Measurements from ENCODE around the gene CYS1. TPM values are rescaled to one million over a fixed set of nuclear protein-coding genes. Genes with fewer than 3 reads are reported as not detected.
A peak's percentile ranks its signal among the peaks of the same experiment; 100 is the strongest.

Gene CYS1
- polyA plus RNA-seq, 3 donors, result not detected

- intact Hi-C loops (cut with micrococcal nuclease), result loop anchor here in 1 of 2 donors (5.0 kb wide), 1 partner anchor 589 kb away; no protein-coding TSS in a partner anchor
- H3K36me3 ChIP-seq (replicated peaks in 1 of 2; ENCODE audit: control insufficient read depth in 1 of 2, insufficient read depth in 2 of 2, low read length in 2 of 2), result no peaks in the 10 kb centered on the region
- Mint-ChIP-seq H3K9me3 (peaks cover 0 to 15% (median 6%) of the 10 kb centered on the region in 7 donors), H3K4me3 (peak overlapping the region in 1 of 2 donors; percentile 86), H3K36me3 (peaks cover 0 to 9% of the 10 kb centered on the region in 2 donors), H3K27me3 (ENCODE audit: low read depth in 3 of 3) (peaks cover 86 to 91% (median 87%) of the 10 kb centered on the region in 3 donors), H3K4me1 (peaks cover 12% of the 10 kb centered on the region), H3K27ac (no peak overlapping the region)
- peaks cover 8 to 17% of the 10 kb centered on the region in 2 donors for H3K4me1 ChIP-seq (ENCODE audit: control insufficient read depth in 1 of 2, insufficient read depth in 2 of 2, low read length in 2 of 2)
- WGBS (ENCODE audit: insufficient coverage), result 95% methylated on average over 5 of the region's 7 CpGs
- peaks cover 69 to 92% of the 10 kb centered on the region in 2 donors for H3K27me3 ChIP-seq (ENCODE audit: control insufficient read depth in 2 of 2, insufficient read depth in 2 of 2, low read length in 2 of 2)
- TF ChIP-seq, protein P1, sequence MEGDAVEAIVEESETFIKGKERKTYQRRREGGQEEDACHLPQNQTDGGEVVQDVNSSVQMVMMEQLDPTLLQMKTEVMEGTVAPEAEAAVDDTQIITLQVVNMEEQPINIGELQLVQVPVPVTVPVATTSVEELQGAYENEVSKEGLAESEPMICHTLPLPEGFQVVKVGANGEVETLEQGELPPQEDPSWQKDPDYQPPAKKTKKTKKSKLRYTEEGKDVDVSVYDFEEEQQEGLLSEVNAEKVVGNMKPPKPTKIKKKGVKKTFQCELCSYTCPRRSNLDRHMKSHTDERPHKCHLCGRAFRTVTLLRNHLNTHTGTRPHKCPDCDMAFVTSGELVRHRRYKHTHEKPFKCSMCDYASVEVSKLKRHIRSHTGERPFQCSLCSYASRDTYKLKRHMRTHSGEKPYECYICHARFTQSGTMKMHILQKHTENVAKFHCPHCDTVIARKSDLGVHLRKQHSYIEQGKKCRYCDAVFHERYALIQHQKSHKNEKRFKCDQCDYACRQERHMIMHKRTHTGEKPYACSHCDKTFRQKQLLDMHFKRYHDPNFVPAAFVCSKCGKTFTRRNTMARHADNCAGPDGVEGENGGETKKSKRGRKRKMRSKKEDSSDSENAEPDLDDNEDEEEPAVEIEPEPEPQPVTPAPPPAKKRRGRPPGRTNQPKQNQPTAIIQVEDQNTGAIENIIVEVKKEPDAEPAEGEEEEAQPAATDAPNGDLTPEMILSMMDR (IDR thresholded peaks at IDR 0.05), result no peak
- no peaks in the 10 kb centered on the region for H4K20me1 ChIP-seq (ENCODE audit: insufficient read depth, low read length)
- H3K9ac ChIP-seq (ENCODE audit: insufficient read depth, low read length, poor library complexity, severe bottlenecking), result no peak overlapping the region
- no peak overlapping the region for H3K4me3 ChIP-seq (replicated peaks in 1 of 3; ENCODE audit: low read depth in 2 of 3, low read length in 3 of 3)
- no peak overlapping the region for H2AFZ ChIP-seq (ENCODE audit: insufficient read depth, low read depth, low read length, poor library complexity, severe bottlenecking)
- DNase-seq, result no peak
- H3K4me2 ChIP-seq (replicated peaks; ENCODE audit: extremely low read depth, low read length, poor library complexity, severe bottlenecking), result no peak overlapping the region
- no peak overlapping the region for H3K27ac ChIP-seq (ENCODE audit: low read depth in 1 of 2, low read length in 2 of 2)
- H3K79me2 ChIP-seq (ENCODE audit: insufficient read depth, low read length), result no peaks in the 10 kb centered on the region
- peaks cover 0 to 14% of the 10 kb centered on the region in 2 donors for H3K9me3 ChIP-seq (replicated peaks in 1 of 2; ENCODE audit: control insufficient read depth in 1 of 2, insufficient read depth in 1 of 2, low read length in 2 of 2)
Observed at GRCh38 chr2:10078001-10078400, 2.2 kb downstream of the CYS1 start.

DNA sequence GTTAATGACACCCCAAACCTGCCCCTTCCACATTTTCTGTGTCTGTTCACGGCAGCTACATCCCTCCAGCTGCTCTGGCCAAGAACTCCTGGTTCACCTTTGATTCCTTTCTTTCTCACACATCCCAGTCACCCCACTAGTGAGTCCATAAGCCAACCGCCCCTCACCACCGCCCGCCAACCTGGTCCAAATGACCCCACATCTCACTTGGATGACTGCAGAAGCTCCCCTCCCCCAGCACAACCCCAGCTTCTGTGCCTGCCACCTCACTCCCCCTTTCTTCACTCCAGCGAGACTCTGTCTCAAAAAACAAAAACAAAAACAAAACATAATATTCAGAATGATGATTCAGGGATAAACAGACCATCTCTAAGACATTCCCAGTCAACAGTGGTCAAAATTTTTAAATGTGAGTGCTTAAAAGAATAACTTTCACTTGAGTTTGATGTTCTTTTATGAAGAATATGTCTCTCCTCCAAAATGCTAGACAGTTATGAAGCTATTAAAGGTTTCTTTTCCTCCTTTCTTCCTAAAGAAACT lies 3.2 kb downstream of the CYS1 start:
- H3K4me3 Mint-ChIP-seq, result peak overlapping the region in 1 of 2 donors; percentile 86
- H3K27ac Mint-ChIP-seq, result no peak overlapping the region
- H2AFZ ChIP-seq (ENCODE audit: insufficient read depth, low read depth, low read length, poor library complexity, severe bottlenecking), result no peak overlapping the region
- peaks cover 0 to 15% (median 6%) of the 10 kb centered on the region in 7 donors for H3K9me3 Mint-ChIP-seq
- DNase-seq, result no peak
- no peak overlapping the region for H3K9ac ChIP-seq (ENCODE audit: insufficient read depth, low read length, poor library complexity, severe bottlenecking)
- intact Hi-C loops (cut with micrococcal nuclease), result loop anchor here in 1 of 2 donors (5.0 kb wide), 1 partner anchor 590 kb away; no protein-coding TSS in a partner anchor
- H3K4me3 ChIP-seq (replicated peaks in 1 of 3; ENCODE audit: low read depth in 2 of 3, low read length in 3 of 3), result no peak overlapping the region
- H3K36me3 Mint-ChIP-seq, result peaks cover 0 to 9% of the 10 kb centered on the region in 2 donors
- H3K27ac ChIP-seq (ENCODE audit: low read depth in 1 of 2, low read length in 2 of 2), result no peak overlapping the region
- H3K36me3 ChIP-seq (replicated peaks in 1 of 2; ENCODE audit: control insufficient read depth in 1 of 2, insufficient read depth in 2 of 2, low read length in 2 of 2), result no peaks in the 10 kb centered on the region
- H3K4me2 ChIP-seq (replicated peaks; ENCODE audit: extremely low read depth, low read length, poor library complexity, severe bottlenecking), result no peak overlapping the region
- peaks cover 16% of the 10 kb centered on the region for H3K4me1 Mint-ChIP-seq
- peaks cover 78 to 86% (median 82%) of the 10 kb centered on the region in 3 donors for H3K27me3 Mint-ChIP-seq (ENCODE audit: low read depth in 3 of 3)
- H3K27me3 ChIP-seq (ENCODE audit: control insufficient read depth in 2 of 2, insufficient read depth in 2 of 2, low read length in 2 of 2), result peaks cover 62 to 86% of the 10 kb centered on the region in 2 donors
- H3K79me2 ChIP-seq (ENCODE audit: insufficient read depth, low read length), result no peaks in the 10 kb centered on the region
- TF ChIP-seq, protein P1 (IDR thresholded peaks at IDR 0.05), result no peak
- no peaks in the 10 kb centered on the region for H4K20me1 ChIP-seq (ENCODE audit: insufficient read depth, low read length)
- 83% methylated on average over 4 of the region's 5 CpGs for WGBS (ENCODE audit: insufficient coverage)
- H3K4me1 ChIP-seq (ENCODE audit: control insufficient read depth in 1 of 2, insufficient read depth in 2 of 2, low read length in 2 of 2), result peaks cover 8 to 17% of the 10 kb centered on the region in 2 donors
- H3K9me3 ChIP-seq (replicated peaks in 1 of 2; ENCODE audit: control insufficient read depth in 1 of 2, insufficient read depth in 1 of 2, low read length in 2 of 2), result peaks cover 0 to 14% of the 10 kb centered on the region in 2 donors

Data from CD14-positive monocyte (primary cell).